Epithelial cell of esophagus (primary cell): ENCODE results near the gene KIZ.

Source experiments
- DNase-seq: peaks from one replicate; pipeline ENCODE4 v3.0.0; 2010; ENCODE audit warnings: low read depth
- H3K4me3 ChIP-seq: 2 replicates; pipeline ENCODE4 v1.5.1; 2011; ENCODE audit warnings: mild to moderate bottlenecking, low read length, control low read depth
- TF ChIP-seq, protein P1 (sequence below): IDR thresholded peaks from 2 replicates; pipeline ENCODE4 v1.5.1; 2011; ENCODE audit warnings: low read depth, mild to moderate bottlenecking, low read length, control low read depth, inconsistent platforms; ENCODE audit not compliant: insufficient read depth; ENCODE audit errors: missing control alignments

KIZ gene

DNA sequence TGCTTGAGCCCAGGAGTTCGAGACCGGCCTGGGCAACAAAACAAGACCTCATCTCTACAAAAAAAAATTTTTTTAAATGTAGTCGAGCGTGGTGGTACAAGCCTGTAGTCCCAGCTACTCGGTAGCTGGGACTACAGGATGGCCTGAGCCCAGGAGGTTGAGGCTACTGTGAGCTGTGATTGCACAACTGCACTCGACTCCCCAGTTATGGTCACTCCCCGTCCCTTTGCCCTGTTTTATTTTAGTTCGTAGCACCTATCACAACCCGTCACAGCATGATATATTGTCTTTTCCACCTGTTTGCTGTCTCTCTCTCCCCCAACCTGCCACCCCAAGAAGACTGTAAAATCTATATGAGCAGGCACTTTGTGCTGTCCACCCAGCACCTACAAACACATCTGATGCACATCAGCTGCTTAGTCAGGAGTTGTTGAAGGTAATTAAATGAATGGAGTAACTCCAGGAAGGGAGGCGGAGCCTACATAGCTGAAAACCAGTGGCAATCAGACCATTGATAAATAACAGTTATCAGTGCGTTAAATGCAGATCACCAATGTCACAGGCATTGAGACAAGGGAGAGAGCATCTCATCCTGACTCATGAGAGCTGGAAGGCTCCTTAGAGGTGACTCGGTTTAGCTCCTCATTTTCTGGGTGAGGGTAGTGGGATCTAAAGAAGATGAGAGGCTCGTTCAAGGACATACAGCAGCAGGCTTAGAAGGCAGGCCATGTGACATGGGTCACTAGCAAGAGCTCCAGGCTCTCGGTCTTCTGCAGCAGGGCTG is 162.9 kb downstream of the KIZ start:
- TF ChIP-seq, protein P1, sequence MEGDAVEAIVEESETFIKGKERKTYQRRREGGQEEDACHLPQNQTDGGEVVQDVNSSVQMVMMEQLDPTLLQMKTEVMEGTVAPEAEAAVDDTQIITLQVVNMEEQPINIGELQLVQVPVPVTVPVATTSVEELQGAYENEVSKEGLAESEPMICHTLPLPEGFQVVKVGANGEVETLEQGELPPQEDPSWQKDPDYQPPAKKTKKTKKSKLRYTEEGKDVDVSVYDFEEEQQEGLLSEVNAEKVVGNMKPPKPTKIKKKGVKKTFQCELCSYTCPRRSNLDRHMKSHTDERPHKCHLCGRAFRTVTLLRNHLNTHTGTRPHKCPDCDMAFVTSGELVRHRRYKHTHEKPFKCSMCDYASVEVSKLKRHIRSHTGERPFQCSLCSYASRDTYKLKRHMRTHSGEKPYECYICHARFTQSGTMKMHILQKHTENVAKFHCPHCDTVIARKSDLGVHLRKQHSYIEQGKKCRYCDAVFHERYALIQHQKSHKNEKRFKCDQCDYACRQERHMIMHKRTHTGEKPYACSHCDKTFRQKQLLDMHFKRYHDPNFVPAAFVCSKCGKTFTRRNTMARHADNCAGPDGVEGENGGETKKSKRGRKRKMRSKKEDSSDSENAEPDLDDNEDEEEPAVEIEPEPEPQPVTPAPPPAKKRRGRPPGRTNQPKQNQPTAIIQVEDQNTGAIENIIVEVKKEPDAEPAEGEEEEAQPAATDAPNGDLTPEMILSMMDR = no peak
- DNase-seq = no peak
- H3K4me3 ChIP-seq = no peak overlapping the region

DNA sequence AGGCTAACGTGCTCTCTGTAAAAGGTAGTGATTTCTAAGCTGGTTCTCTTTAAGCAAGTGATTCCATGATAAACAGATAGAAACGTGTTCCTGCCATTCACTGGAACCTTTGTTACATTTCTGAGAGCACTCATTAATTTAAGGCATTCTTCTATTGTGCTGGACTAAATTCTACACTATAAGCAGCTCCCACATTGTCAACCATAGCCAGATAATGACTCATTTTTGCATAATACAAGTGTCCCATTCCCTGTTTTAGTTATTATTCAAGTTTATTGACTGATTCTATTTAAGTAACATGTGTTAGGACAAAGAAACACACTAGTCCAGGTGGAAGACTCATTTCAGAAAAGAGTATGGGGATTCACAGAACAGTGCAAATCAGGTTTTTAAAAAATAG is 163.8 kb downstream of the KIZ start:
- DNase-seq = no peak
- no peak overlapping the region for H3K4me3 ChIP-seq
- TF ChIP-seq, protein P1 = no peak

- H3K4me3 ChIP-seq = no peak overlapping the region
- no peak for DNase-seq
- TF ChIP-seq, protein P1 = no peak
Observed at GRCh38 chr20:21291026-21291425, 165.1 kb downstream of the KIZ start.

GRCh38 chr20:21294755-21295154 is 168.9 kb downstream of the KIZ start:
- TF ChIP-seq, protein P1 = no peak
- no peak for DNase-seq

More at GRCh38 chr20:21294755-21295154, 168.9 kb downstream of the KIZ start:
- no peak overlapping the region for H3K4me3 ChIP-seq
